GM19468 (cell line): ENCODE data around the gene GPHA2.
"Not testable (repeated sequence)": the region's sequence is repeated elsewhere in the genome, so short reads cannot be mapped to it uniquely, and the experiment has no call there.

ENCODE experiments used
- ATAC-seq: cut with Tn5 transposase; IDR thresholded peaks from one replicate; pipeline ENCODE4 v1.9.1; 2021; ENCODE audit warnings: mild to moderate bottlenecking, moderate library complexity, moderate number of reproducible peaks; ENCODE audit not compliant: unreplicated experiment; ENCODE audit errors: extremely low read depth

GPHA2 gene

DNA sequence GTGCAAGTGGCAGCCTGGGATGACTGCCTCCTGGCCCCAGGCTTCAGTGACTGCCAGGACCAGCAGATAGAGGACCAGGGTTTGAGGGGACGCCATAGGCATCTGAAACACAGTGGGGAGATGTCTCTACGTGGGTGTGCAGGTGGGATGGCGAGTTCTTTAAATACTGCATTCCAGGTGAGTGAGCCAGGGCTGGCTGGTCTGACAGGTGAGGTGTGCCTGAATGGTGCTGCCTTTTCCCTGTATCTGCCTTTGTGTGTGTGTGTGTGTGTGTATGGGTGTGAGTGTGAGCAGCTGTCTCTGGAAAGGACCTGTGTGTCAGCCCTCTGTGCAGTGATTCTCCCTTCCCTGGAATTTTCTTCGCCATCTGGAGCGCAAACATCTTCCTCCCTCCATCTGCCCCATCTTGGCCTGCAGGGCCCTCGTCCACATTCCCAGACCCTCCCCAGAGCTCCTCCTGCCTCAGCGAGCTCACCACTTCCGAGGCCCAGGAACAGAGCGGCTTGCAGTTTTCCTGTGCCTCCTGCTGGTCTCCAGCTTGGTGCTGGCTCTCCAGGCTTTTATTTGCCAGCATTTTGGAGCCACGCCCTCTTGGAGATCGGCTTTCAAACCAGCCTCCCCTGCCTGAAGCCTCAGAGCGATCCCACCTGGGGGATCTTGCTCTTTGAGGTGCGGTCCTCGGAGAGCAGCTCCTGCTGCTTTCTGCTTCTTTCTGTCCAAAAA is at the start of gene GPHA2:
Gene GPHA2 (minus strand): TSS at position 535 of the 723 bp plus-strand sequence. CDS start 433 bp downstream, at position 102.
- no peak for ATAC-seq

- ATAC-seq: not testable (repeated sequence)
Measured at GRCh38 chr11:64983339-64983738, 47.6 kb upstream of the GPHA2 start.

GRCh38 chr11:64976651-64977050 is 41.0 kb upstream of the GPHA2 start:
- ATAC-seq: no peak

DNA sequence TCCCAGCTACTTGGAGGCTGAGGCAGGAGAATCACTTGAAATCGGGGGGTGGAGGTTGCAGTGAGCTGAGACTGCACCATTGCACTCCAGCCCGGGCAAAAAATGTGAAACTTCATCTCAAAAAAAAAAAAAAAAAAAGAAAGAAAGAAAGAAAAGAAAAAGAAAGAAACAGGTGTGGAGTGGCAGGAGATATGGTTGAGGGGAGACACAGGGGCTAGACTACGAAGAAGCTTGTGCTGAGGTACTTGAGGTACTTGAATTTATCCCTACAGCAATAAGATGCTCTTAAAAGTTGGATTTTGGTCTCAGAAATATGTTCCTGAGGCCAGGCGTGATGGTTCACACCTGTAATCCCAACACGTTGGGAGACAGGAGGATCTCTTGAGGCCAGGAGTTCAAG is 38.4 kb upstream of the GPHA2 start:
- ATAC-seq: no peak

DNA sequence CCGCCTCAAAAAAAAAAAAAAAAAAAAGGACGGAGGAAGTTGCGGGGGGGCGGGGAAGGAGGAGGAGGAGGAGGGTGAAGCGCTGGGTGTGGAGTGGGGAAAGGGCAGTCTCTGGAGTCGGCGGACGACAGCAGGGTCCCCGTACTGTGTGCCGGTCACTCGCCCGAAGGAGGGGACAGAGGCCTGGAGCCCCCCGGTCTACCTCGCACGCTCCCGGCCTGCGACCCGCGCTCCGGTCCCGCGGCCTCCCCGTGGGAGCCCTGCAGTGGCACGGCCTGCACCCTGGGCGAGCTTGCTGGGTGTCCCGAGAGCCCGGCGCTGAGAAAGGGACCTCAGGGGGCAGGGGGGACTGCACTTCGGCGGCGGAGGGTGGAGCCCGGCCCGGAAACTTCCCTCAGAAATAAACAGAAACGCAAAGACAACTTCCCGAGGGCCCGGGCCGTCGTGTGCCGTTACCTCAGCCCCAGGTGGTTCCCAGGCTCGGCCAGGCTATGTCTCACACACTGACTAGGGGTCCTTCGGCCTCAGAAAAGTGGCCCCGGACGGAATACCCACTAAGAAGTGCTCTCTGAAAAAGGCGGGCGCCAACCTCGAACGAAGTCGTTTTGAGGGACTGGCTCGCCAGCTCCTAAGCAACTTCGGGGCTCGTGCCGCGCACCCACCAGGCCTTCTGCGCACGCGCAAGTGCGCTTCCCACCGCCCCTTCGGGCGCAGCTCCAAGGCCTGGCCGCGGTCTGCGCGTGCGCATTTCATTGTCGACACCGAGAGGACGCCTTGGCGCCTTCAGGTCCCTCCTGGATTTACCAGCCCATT is 35.9 kb upstream of the GPHA2 start, which contains the start of gene MAJIN:
Gene MAJIN (minus strand): TSS at position 688 of the 813 bp plus-strand sequence. CDS start 12,703 bp downstream, outside the sequence.
- no peak for ATAC-seq

GRCh38 chr11:64970731-64971151 is 35.0 kb upstream of the GPHA2 start:
- ATAC-seq: no peak

DNA sequence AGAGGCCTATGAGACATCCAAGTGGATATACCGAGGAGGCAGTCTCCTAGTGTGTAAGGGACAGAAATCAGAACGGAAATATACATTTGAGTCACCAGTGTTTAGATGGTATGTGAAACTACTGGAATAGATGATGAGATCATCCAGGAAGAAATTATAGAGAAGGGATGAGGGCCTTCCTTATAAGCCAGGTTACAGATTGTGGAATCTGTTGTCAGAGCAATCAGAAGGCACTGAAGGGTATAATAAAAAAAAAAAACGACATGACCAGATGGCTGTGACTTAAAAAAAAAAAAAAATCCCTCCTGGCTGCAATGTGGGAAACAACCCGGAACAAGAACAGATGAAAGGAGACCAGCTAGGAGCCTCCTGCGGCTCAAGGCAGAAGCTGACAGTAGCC is 33.5 kb upstream of the GPHA2 start:
- no peak for ATAC-seq

DNA sequence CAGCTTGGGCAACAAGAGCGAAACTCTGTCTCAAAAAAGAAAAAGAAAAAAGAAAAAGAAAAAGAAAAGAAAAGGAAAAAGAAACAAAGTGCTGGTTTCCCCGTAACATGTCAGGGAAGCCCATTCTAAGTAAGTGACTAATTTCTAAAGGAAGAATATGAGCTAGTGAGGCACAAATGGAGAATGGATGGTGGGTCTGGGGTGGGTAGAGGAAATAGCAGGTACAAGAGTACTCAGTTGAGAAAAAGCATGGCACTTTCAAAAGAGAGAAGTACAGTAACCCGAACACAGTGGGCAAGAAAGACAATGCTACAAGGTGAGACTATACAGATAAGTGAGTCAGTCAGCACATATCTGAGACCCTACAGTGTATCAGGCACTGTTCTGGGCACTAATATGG is 31.7 kb upstream of the GPHA2 start:
- no peak for ATAC-seq

DNA sequence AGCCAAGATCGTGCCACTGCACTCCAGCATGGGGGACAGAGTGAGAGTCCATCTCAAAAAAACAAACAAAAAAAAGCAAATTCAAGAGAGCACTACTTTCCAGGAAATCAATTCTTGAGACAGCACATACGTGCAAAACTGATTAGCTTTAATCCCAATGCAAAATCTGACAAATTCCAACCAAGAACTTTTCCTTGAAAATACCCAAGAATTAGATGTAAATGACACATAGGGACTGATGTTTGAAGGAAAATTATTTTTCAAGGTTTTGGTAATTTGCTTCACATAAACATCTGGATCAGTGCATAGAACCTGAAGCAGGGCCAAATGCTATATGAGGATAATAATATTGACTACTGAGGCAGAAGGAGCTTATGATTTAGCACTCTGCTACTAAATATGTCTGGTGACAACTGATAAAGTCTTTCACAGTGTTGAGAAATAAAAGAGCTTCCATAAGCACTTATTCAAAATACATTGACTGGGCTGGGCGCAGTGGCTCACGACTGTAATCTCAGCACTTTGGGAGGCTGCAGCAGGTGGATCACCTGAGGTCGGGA is 27.5 kb upstream of the GPHA2 start:
- ATAC-seq: no peak

DNA sequence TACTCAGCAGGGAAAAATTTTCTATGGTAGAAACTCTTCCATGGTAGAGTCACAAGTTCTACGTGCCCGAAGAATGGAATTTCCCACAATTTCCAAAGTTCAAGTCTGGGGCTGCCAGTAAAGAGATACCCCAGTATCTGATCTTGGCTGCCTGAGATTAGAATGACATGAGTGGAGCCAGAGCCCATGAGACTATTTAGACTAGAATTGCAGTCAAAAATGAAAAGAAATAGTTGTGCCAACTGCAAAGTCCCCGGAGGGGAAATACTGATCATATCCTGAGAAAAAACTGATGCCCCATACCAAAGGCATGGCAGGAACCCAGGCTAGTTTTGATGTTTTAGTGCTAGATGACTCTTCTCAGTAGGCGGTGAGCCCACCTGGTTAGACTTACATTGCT is 25.0 kb upstream of the GPHA2 start:
- ATAC-seq: no peak

DNA sequence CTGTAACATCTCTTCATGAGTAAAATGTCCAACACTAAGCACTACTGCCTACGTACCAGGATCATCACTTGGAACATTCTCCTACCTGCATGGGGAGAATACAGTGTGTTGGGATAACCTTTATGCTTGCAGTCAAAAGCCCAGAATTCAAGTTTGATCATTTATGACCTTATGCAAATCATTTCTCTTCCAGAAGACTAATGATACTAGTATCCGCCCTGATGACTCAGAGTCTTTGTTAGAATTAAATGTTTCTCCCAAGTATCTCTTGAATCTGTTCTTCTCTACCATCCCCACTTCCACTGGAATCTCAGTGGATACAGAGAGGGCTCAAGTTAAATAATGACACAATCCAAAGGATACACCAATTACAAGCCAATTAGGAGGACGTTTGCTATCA is 23.8 kb upstream of the GPHA2 start:
- ATAC-seq: no peak

DNA sequence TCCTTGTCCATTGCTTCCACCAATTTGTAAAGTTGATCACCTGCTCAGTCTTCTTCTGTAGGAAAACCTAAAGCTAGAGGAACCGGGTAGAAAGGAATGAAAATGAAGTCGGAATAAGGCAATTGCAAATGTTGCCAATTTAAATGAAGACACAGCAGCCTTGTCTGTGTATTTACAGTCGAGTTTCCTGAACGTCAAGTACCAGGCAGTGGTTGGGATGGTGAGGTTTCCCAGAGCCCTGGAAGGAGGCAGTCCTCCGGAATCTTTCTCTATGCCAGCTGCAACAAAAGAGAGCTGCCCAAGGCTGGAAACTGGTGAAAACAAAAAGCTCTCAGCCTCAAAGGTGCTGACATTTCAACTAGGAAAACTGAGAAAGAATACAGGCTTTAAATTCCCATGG is 18.5 kb upstream of the GPHA2 start:
- no peak for ATAC-seq

- no peak for ATAC-seq
Measured at GRCh38 chr11:64951529-64951928, 15.8 kb upstream of the GPHA2 start.

DNA sequence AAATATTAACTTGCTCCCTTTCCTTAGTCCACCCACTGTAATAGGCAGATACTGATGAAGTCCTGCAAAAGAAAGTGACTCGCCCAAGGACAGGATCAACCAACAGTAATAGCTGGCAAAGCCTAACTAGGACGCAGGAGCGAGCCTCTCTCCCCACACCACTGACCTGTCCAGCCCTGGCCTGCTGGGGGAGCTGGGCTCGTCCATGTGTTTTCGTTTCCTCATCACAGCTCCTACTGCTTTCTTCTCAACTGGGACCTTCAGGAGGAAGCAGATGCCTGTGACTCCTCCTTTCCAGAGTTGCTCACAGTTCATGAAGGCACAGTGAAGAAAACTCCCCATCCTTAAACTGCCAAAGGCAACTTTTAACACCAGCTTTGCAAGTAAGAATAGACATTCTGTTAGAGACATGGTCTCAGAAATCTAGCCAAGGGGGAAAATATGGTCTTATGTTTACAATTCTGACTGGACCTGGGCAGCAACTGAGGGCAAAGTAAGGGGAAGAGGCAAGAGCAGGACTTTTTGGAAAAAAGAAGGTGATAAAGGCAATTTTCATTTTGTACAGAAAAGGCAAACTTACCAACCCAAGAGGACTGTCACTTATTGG is 11.6 kb upstream of the GPHA2 start:
- ATAC-seq: no peak

GRCh38 chr11:64936539-64936938 is 846 bp upstream of the GPHA2 start:
- ATAC-seq: no peak

- ATAC-seq: no peak
Measured at GRCh38 chr11:64934682-64935358, 873 bp downstream of the GPHA2 start.

DNA sequence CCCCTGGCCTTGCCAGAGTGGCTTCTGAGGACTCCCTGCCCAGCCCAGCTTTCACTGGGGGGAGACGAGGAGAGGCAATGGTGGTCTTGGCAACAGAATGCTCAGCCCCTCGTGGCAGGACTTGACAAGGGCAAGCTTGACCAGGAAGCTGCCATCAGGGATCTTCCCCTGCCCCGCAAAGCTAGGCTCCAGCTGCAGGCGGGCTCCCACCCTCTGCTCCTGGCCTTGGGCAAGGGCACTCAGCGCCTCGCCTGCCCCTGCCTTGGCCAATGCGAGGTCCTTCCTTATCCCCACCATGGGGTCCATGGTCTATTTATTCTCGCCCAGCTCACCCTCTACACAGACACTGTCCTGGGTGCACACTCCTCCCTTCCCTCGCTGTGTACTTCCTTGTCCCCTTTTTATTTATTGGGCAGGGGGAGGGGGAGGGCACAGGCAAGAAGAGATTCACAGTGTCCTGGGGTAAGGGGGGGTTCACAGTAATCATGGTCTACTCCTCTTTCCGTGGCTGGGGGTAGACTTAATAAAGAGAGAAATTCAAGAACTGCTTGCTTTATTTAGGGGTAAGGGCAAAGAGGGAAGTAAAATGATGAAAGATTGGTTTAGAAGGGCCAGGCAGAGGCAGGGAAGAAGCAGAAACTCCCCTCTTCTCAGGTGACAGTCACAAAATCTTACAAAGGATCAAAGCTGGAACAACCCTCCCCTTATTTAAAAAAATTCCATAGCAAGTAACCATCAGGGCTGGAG is 1.6 kb downstream of the GPHA2 start:
- ATAC-seq: no peak

DNA sequence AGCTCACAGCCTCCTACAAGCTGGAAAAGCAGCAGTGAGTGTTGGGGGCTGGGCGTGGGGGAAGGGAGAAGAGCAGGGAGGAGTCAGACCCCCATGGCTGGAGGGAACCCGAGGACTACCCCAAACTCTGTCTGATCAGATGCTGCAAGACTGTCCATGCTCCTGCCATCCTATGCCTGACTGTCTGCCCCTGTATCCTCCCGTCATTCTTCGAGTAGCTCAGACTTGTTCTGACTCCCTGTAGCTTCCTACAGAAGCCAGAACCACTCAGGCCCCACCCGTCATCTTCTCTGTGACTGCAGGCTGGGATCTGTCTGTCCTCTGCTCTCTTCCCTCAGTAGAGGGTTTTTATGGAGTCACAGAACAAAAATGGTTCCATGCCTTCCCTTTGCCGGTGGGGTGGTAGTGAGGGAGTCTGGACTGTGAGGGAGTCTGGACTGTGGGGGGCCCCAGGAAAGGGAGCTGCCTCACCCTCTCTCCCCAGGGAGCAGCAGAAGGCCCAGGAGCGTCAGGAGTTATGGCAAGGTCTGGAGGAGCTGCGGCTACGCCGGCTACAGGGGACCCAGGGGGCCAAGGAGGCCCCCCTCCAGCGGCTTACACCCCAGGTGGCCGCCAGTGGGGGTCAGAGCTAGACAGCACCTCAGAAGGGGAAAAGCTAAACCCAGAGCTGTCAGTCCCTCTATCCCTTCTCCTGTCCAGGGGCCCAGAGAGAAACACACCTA is 2.3 kb downstream of the GPHA2 start:
- no peak for ATAC-seq

DNA sequence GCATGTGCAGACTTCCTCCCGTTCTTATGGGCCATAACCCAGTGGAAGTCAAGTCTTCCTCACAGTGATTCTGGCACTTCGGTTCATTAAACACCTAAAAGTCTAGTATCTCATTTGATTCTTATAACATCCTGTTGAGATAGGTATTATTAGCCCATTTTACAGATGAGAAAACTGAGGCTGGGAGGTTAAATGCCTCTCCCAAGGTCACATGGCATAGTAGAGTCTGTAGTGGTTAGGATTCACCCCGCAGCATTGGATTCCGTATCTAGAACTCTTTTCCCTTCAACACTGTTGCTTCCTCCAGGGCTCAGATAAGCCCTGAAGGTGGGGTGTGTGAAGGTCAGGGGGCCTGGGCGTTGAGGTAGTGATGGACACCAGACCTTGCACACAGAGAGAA is 3.4 kb downstream of the GPHA2 start:
- ATAC-seq: no peak
